AG04450 (cell line): Measurements from ENCODE around the gene FRAS1. TPM values are rescaled to one million over a fixed set of nuclear protein-coding genes. Genes with fewer than 3 reads are reported as not detected.

ENCODE experiments used
- CTCF ChIA-PET: fragments of 300-600, 350-600 bp; formaldehyde crosslinking; extraction: SDS; loops from one replicate; lab custom pipeline; 2022; ENCODE audit warnings: antibody characterized with exemption, inconsistent platforms; lab: Charles Lee
- POLR2A ChIA-PET: fragments of 350-600 bp; formaldehyde crosslinking; extraction: SDS; loops from one replicate; lab custom pipeline; 2021; ENCODE audit warnings: antibody characterized with exemption, inconsistent platforms; lab: Yijun Ruan, JAX
- DNase-seq: peaks from one replicate; pipeline ENCODE4 v3.0.0-alpha.2; 2011; ENCODE audit warnings: low read depth, low spot score
- H3K27ac ChIP-seq: one replicate; pipeline ENCODE4 v1.5.1; 2012; ENCODE audit warnings: low read depth, low read length, control low read depth
- H3K27me3 ChIP-seq: one replicate; pipeline ENCODE4 v1.6.0; 2012; ENCODE audit warnings: low read length; ENCODE audit not compliant: control insufficient read depth, insufficient read depth
- H3K4me3 ChIP-seq: 2 replicates; pipeline ENCODE4 v1.5.1; 2011; ENCODE audit warnings: mild to moderate bottlenecking, low read depth, low read length, control low read depth
- H3K9me3 ChIP-seq: 2 replicates; pipeline ENCODE4 v1.5.1; 2012; ENCODE audit warnings: low read length; ENCODE audit not compliant: control insufficient read depth, insufficient read depth
- polyA plus RNA-seq: library from polyadenylated mRNA; depleted of rRNA; stranded (reverse); fragments of >200 nt; gene quantifications from 2 replicates; pipeline ENCODE4 v1.2.3, GENCODE V29; 2011
- TF ChIP-seq, protein P1 (sequence below): IDR thresholded peaks from 2 replicates; pipeline ENCODE4 v1.5.1; 2011; ENCODE audit warnings: low read depth, low read length, control low read depth, inconsistent platforms

Gene FRAS1
- polyA plus RNA-seq, 1 experiment = 0.21 TPM

DNA sequence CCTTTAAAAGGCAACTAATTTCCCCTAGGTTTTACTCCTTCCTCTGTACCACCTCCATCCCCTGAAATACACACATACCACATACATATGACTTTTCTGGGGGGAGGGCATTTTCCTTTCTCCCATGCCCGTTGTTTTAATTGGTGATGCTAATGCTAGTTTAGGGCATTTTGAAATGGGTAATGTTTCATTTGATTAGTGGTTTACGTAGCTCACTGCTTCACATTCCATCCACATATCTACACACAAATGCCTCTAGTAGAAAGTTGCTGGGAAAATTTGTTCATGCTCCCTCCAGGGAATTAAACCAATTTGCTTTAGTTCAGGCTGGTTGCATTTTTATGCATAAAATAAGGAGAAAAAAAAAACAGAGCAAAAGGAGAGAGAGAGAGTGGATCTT, 231.2 kb downstream of the FRAS1 start:
- ChIA-PET CTCF (no interaction called here), POLR2A (no interaction called here)
- Histone ChIP-seq H3K9me3 (no peaks in the 10 kb centered on the region), H3K27me3 (peaks cover 2% of the 10 kb centered on the region), H3K4me3 (no peak overlapping the region), H3K27ac (no peak overlapping the region)
- TF ChIP-seq, protein P1, sequence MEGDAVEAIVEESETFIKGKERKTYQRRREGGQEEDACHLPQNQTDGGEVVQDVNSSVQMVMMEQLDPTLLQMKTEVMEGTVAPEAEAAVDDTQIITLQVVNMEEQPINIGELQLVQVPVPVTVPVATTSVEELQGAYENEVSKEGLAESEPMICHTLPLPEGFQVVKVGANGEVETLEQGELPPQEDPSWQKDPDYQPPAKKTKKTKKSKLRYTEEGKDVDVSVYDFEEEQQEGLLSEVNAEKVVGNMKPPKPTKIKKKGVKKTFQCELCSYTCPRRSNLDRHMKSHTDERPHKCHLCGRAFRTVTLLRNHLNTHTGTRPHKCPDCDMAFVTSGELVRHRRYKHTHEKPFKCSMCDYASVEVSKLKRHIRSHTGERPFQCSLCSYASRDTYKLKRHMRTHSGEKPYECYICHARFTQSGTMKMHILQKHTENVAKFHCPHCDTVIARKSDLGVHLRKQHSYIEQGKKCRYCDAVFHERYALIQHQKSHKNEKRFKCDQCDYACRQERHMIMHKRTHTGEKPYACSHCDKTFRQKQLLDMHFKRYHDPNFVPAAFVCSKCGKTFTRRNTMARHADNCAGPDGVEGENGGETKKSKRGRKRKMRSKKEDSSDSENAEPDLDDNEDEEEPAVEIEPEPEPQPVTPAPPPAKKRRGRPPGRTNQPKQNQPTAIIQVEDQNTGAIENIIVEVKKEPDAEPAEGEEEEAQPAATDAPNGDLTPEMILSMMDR = no peak
- no peak for DNase-seq

DNA sequence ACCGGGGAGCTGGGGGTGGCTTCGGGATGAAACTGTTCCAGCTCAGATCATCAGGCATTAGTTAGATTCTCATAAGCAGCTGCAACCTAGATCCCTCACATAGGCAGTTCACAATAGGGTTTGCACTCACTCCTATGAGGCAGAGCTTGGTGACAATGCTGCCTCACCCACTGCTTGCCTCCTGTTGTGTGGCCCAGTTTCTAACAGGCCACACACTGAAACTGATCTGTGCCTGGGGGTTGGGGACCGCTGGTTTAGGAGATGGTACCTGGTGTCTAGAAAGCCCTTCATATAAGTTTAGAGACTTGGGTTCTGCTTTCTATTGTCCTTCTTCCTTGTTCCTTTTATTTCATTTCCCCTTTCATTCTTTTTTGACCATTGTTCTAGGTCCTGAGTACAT, 234.2 kb downstream of the FRAS1 start:
- no peak overlapping the region for H3K4me3 ChIP-seq
- H3K27me3 ChIP-seq = peaks cover 2% of the 10 kb centered on the region
- H3K27ac ChIP-seq = no peak overlapping the region
- TF ChIP-seq, protein P1 = no peak
- H3K9me3 ChIP-seq = no peaks in the 10 kb centered on the region
- DNase-seq = no peak
- ChIA-PET CTCF (no interaction called here), POLR2A (no interaction called here)

DNA sequence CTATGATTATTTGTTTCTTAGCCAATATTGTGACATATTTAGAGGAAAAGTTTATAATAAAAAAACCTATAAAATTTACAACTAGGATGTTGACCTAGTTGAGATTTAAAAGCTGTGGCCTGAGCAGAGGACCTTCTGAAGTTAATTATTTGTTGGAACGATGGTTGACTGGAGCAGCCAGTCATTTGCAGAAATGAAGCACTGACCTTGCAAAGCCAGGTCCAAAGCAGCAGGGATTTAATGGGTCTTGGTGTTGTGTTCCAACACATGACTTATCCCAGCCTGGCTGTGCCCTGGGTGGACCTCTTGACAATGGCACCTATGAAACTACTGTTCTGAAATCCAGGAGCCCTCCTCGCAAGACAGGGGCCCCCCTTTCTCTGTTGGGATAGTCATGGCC, 235.2 kb downstream of the FRAS1 start:
- no peak for DNase-seq
- ChIA-PET POLR2A (no interaction called here), CTCF (no interaction called here)
- TF ChIP-seq, protein P1 = no peak
- Histone ChIP-seq H3K4me3 (no peak overlapping the region), H3K27me3 (peaks cover 2% of the 10 kb centered on the region), H3K9me3 (no peaks in the 10 kb centered on the region), H3K27ac (no peak overlapping the region)

DNA sequence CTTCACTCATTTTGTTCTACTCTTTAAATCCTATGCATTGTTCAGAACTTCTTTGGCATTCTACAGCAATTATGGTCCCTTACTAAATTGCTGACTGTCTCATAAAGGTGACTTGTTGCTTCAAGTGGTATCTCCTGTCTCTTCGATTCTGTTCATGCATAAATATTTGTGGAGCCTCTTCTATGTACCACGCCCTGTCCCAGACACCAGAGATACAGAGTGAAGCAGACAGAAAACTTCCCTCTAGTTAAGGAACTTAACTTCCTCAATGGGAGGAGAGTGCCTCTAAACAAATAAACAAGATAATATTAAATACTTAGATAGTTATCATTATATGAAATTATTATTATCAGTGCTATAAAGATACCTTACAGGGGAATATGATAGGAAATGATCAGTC, 235.7 kb downstream of the FRAS1 start:
- Histone ChIP-seq H3K4me3 (no peak overlapping the region), H3K9me3 (no peaks in the 10 kb centered on the region), H3K27me3 (no peaks in the 10 kb centered on the region), H3K27ac (no peak overlapping the region)
- TF ChIP-seq, protein P1 = no peak
- ChIA-PET POLR2A (no interaction called here), CTCF (no interaction called here)
- no peak for DNase-seq

DNA sequence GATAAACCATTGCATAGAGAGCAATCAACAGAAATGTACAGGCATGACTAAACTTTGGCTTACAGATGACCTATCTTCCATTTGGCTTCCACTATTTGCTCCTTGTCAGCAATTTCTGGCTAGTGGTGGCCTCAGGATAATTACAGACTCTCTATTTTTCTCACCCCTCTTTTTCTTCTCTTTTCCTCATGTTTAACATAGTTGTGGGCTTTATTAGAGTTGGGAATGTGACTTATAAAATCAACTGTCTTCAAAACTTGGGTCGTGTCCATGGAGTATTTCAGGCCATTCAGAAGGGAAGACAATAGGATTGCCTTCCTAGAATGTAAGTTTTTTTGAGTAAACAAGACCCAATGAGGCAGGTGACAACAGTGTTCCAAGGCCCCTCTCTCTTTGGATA, 236.2 kb downstream of the FRAS1 start:
- POLR2A ChIA-PET = interaction anchor here (1.0 kb wide), 1 partner anchor 276 kb away, joined by 4 read pairs; no protein-coding TSS in a partner anchor
- TF ChIP-seq, protein P1 = no peak
- CTCF ChIA-PET = no interaction called here
- Histone ChIP-seq H3K27me3 (no peaks in the 10 kb centered on the region), H3K4me3 (no peak overlapping the region), H3K27ac (no peak overlapping the region), H3K9me3 (no peaks in the 10 kb centered on the region)
- no peak for DNase-seq
